PC-3 (cell line): ENCODE data around the gene TPM3. TPM values are rescaled to one million over a fixed set of nuclear protein-coding genes. Genes with fewer than 3 reads are reported as not detected.

Source experiments
- ATAC-seq: fragments of 200-7000 bp; cut with Tn5 transposase; 2 replicates; pipeline ENCODE4 v1.9.1; 2020; ENCODE audit warnings: mild to moderate bottlenecking, moderate library complexity
- BruUV-seq: library from RNA; stranded (reverse); fragments of 400-500 nt; replicated peaks from 2 replicates; lab custom pipeline; 2021; lab: Mats Ljungman, UMichigan
- CTCF ChIA-PET: fragments of 300-600 bp; sonication (Branson Sonifier 250); formaldehyde crosslinking; loops from one replicate; lab custom pipeline; 2022; ENCODE audit warnings: antibody characterized with exemption; lab: Charles Lee
- POLR2A ChIA-PET: fragments of 300-600 bp; sonication (Branson Sonifier 250); formaldehyde crosslinking; loops from one replicate; lab custom pipeline; 2022; ENCODE audit warnings: antibody characterized with exemption; ENCODE audit not compliant: unreplicated experiment; lab: Charles Lee
- DNase-seq: peaks from one replicate; pipeline ENCODE4 v3.0.0-alpha.2; 2015
- H2AFZ ChIP-seq: fragments of 300-600 bp; sonication (generic); 2 replicates; pipeline ENCODE4 v1.6.0; 2016; ENCODE audit warnings: antibody characterized with exemption, low read length
- H3F3A ChIP-seq: fragments of 300-600 bp; sonication (generic); one replicate; pipeline ENCODE4 v1.6.0; 2017; ENCODE audit warnings: antibody characterized with exemption, low read length, control low read depth, mild to moderate bottlenecking; ENCODE audit not compliant: unreplicated experiment
- H3K27ac ChIP-seq: fragments of 300-600 bp; sonication (generic); 2 replicates; pipeline ENCODE4 v1.5.1; 2016; ENCODE audit warnings: mild to moderate bottlenecking, low read length
- H3K27me3 ChIP-seq: fragments of 300-600 bp; sonication (generic); 2 replicates; pipeline ENCODE4 v1.6.1; 2016; ENCODE audit warnings: low read length, mixed read lengths
- H3K36me3 ChIP-seq: fragments of 300-600 bp; sonication (generic); 2 replicates; pipeline ENCODE4 v1.6.1; 2016; ENCODE audit warnings: low read depth, mixed run types, low read length, mixed read lengths
- H3K4me1 ChIP-seq: fragments of 300-600 bp; sonication (generic); 2 replicates; pipeline ENCODE4 v1.5.1; 2016; ENCODE audit warnings: low read length; ENCODE audit not compliant: insufficient read depth
- H3K4me2 ChIP-seq: fragments of 300-600 bp; sonication (generic); 2 replicates; pipeline ENCODE4 v1.6.0; 2016; ENCODE audit warnings: low read length
- H3K4me3 ChIP-seq: fragments of 300-600 bp; sonication (generic); 2 replicates; pipeline ENCODE4 v1.5.1; 2016; ENCODE audit warnings: mild to moderate bottlenecking, low read length, mixed read lengths
- H3K79me2 ChIP-seq: fragments of 300-600 bp; sonication (generic); 2 replicates; pipeline ENCODE4 v1.6.1; 2017; ENCODE audit warnings: low read length, mixed read lengths
- H3K9ac ChIP-seq: fragments of 300-600 bp; sonication (generic); 2 replicates; pipeline ENCODE4 v1.6.0; 2016; ENCODE audit warnings: mild to moderate bottlenecking, low read length
- H3K9me2 ChIP-seq: fragments of 300-600 bp; sonication (generic); replicated peaks from 2 replicates; pipeline ENCODE4 v1.6.1; 2016; ENCODE audit warnings: mixed run types, low read length, mixed read lengths
- H3K9me3 ChIP-seq: fragments of 300-600 bp; sonication (generic); 2 replicates; pipeline ENCODE4 v1.6.1; 2016; ENCODE audit warnings: low read length, mixed read lengths
- H4K20me1 ChIP-seq: fragments of 300-600 bp; sonication (generic); 2 replicates; pipeline ENCODE4 v1.6.1; 2016; ENCODE audit warnings: low read length, mixed read lengths
- EZH2 ChIP-seq: fragments of 300-600 bp; sonication (generic); IDR thresholded peaks from one replicate; pipeline ENCODE4 v1.6.1; 2017; ENCODE audit warnings: antibody characterized with exemption, mild to moderate bottlenecking, low read length; ENCODE audit not compliant: unreplicated experiment
- EZH2phosphoT487 ChIP-seq: fragments of 300-600 bp; sonication (generic); IDR thresholded peaks from 2 replicates; pipeline ENCODE4 v1.6.1; 2018; ENCODE audit warnings: mild to moderate bottlenecking, antibody characterized with exemption, low read length, borderline replicate concordance
- intact Hi-C: fragments of 100-400 bp; cut with micrococcal nuclease; formaldehyde crosslinking; loops from 2 replicates; pipeline ENCODE4 v1.9.0; 2023
- total RNA-seq: library from RNA; depleted of rRNA; stranded (reverse); fragments of >200 nt; gene quantifications from 2 replicates; pipeline ENCODE4 v1.2.3, GENCODE V29; 2014
- TF ChIP-seq, protein P1 (sequence below): fragments of 300-600 bp; sonication (generic); conservative IDR thresholded peaks from 2 replicates; pipeline ENCODE4 v1.5.1; 2017; ENCODE audit warnings: antibody characterized with exemption, low read depth, mild to moderate bottlenecking, low read length

Gene TPM3
- total RNA-seq, 1 experiment from 2014 or later: 428 TPM

- POLR2A ChIA-PET: no interaction called here
These were observed 25.7 kb downstream of the TPM3 start for GRCh38 chr1:154166207-154166606.

GRCh38 chr1:154159554-154159953 is 32.3 kb downstream of the TPM3 start:
- CTCF ChIA-PET: no interaction called here
- POLR2A ChIA-PET: no interaction called here

More at GRCh38 chr1:154166207-154166606, 25.7 kb downstream of the TPM3 start:
- Histone ChIP-seq H3K9ac (no peak overlapping the region), H3K27ac (no peak overlapping the region), H3K4me3 (no peak overlapping the region), H3K9me3 (no peaks in the 10 kb centered on the region), H3K4me2 (no peak overlapping the region), H3F3A (no peaks in the 10 kb centered on the region), H3K4me1 (no peaks in the 10 kb centered on the region), H3K79me2 (no peaks in the 10 kb centered on the region), H2AFZ (no peak overlapping the region), H4K20me1 (peaks cover 11% of the 10 kb centered on the region; the same call in 1 of the 2 replicates), H3K9me2 (no peaks in the 10 kb centered on the region), H3K36me3 (peaks cover 85% of the 10 kb centered on the region), H3K27me3 (no peaks in the 10 kb centered on the region)
- CTCF ChIA-PET: no interaction called here
- DNase-seq (no peak), ATAC-seq (no peak)
- BruUV-seq: no TSS peak
- intact Hi-C loops: no loop called here
- TF ChIP-seq, protein P1, sequence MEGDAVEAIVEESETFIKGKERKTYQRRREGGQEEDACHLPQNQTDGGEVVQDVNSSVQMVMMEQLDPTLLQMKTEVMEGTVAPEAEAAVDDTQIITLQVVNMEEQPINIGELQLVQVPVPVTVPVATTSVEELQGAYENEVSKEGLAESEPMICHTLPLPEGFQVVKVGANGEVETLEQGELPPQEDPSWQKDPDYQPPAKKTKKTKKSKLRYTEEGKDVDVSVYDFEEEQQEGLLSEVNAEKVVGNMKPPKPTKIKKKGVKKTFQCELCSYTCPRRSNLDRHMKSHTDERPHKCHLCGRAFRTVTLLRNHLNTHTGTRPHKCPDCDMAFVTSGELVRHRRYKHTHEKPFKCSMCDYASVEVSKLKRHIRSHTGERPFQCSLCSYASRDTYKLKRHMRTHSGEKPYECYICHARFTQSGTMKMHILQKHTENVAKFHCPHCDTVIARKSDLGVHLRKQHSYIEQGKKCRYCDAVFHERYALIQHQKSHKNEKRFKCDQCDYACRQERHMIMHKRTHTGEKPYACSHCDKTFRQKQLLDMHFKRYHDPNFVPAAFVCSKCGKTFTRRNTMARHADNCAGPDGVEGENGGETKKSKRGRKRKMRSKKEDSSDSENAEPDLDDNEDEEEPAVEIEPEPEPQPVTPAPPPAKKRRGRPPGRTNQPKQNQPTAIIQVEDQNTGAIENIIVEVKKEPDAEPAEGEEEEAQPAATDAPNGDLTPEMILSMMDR: no peak
- TF ChIP-seq EZH2phosphoT487 (no peak), EZH2 (no peak)

More at GRCh38 chr1:154159554-154159953, 32.3 kb downstream of the TPM3 start:
- no peak overlapping the region for H3K9ac ChIP-seq
- intact Hi-C loops: no loop called here
- ATAC-seq (no peak), DNase-seq (no peak)
- H3K9me3 ChIP-seq: no peaks in the 10 kb centered on the region
- no peaks in the 10 kb centered on the region for H3K9me2 ChIP-seq
- H3K36me3 ChIP-seq: peaks cover 77% of the 10 kb centered on the region
- H3F3A ChIP-seq: no peaks in the 10 kb centered on the region
- no TSS peak for BruUV-seq
- no peaks in the 10 kb centered on the region for H3K4me1 ChIP-seq
- H3K27ac ChIP-seq: no peak overlapping the region
- H2AFZ ChIP-seq: no peak overlapping the region
- H3K79me2 ChIP-seq: no peaks in the 10 kb centered on the region
- H3K4me3 ChIP-seq: no peak overlapping the region
- TF ChIP-seq EZH2: no peak
- TF ChIP-seq, protein P1: no peak
- TF ChIP-seq EZH2phosphoT487: no peak
- H3K27me3 ChIP-seq: no peaks in the 10 kb centered on the region
- peaks cover 12% of the 10 kb centered on the region for H4K20me1 ChIP-seq
- no peak overlapping the region for H3K4me2 ChIP-seq
